OCI-LY3 (cell line): ENCODE measurements around the gene IPP.

Source experiments
- EZH2phosphoT487 ChIP-seq: fragments of 200-600 bp; shearing (Covaris generic); IDR thresholded peaks from 2 replicates; pipeline ENCODE4 v1.6.1; 2018; ENCODE audit warnings: antibody characterized with exemption, mixed run types, low read depth
- TF ChIP-seq, protein P1 (sequence below): fragments of 200-600, 300-600 bp; sonication (generic); IDR thresholded peaks from 2 replicates; pipeline ENCODE4 v1.5.1; 2014; ENCODE audit warnings: antibody characterized with exemption, low read length, low read depth

DNA sequence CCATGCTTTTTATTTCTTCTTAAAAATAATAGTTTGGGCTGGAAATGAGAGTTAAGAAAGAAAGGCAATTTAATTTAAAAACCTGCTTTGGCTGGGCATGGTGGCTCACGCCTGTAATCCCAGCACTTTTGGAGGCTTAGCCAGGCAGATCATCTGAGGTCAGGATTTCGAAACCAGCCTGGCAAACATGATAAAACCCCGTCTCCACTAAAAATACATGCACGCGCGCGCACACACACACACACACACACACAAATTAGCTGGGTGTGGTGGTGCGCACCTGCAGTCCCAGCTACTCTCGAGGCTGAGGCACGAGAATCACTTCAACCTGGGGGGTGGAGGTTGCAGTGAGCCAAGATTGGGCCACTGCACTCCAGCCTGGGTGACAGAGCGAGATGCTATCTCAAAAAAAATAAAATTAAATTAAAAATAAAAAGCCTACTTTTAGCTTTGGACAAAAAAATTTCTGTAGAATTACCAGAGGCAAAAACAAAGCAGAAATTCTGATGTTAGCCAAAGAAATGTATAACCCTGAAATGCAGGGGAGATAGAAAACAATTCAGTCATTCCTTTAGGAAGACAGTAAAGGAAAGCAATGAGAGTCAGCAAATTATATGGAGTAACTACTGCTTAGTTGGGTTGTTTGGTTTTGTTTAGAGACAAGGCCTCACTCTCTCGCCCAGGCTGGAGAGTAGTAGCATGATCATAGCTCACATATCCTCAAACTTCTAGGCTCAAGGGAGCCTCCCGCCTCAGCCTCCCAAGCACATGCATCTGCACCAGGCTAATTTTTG lies 15.7 kb upstream of the IPP start:
- TF ChIP-seq, protein P1, sequence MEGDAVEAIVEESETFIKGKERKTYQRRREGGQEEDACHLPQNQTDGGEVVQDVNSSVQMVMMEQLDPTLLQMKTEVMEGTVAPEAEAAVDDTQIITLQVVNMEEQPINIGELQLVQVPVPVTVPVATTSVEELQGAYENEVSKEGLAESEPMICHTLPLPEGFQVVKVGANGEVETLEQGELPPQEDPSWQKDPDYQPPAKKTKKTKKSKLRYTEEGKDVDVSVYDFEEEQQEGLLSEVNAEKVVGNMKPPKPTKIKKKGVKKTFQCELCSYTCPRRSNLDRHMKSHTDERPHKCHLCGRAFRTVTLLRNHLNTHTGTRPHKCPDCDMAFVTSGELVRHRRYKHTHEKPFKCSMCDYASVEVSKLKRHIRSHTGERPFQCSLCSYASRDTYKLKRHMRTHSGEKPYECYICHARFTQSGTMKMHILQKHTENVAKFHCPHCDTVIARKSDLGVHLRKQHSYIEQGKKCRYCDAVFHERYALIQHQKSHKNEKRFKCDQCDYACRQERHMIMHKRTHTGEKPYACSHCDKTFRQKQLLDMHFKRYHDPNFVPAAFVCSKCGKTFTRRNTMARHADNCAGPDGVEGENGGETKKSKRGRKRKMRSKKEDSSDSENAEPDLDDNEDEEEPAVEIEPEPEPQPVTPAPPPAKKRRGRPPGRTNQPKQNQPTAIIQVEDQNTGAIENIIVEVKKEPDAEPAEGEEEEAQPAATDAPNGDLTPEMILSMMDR: no peak
- TF ChIP-seq EZH2phosphoT487: no peak
